Measurements from ENCODE around the gene GRM7. TPM values are rescaled to one million over a fixed set of nuclear protein-coding genes. Genes with fewer than 3 reads are reported as not detected.
A peak's percentile ranks its signal among the peaks of the same experiment; 100 is the strongest.

GRM7 gene
- total and polyA plus RNA-seq, 2 donors (not counting 1 experiment from before 2014, with no cell fraction given) = not detected

DNA sequence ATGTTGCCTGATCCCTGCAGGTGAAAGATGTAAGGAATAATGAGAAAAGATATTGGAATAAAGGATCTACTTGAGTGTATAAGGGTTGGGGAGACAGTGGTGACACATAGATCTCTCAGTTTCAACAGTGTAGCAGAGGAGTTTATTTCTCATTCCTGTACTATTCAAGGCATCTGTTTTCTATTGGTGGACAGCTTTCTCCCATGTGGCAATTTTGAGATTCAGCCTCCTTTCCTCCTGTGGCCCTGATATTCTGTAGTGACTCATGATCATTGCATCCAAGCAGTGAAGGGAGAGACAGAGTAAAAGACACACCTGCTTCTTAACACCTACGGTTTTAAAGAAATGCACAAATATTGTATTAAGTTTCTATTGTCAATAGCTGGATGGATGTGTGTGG lies 327.6 kb downstream of the GRM7 start:
- Histone ChIP-seq H3K27ac (ENCODE audit: insufficient read depth, low read length) (no peak overlapping the region), H3K79me2 (ENCODE audit: control insufficient read depth, insufficient read depth, low read length) (no peaks in the 10 kb centered on the region), H3K9me3 (ENCODE audit: control insufficient read depth, insufficient read depth, low read depth, low read length) (no peaks in the 10 kb centered on the region), H3K27me3 (ENCODE audit: control insufficient read depth, insufficient read depth, low read length) (no peaks in the 10 kb centered on the region), H3K4me3 (replicated peaks in 1 of 4; ENCODE audit: control extremely low read depth in 1 of 4, insufficient read depth in 1 of 4, low read depth in 3 of 4, low read length in 4 of 4) (no peak overlapping the region), H3K36me3 (ENCODE audit: control insufficient read depth, insufficient read depth, low read length) (no peaks in the 10 kb centered on the region), H3K9ac (ENCODE audit: insufficient read depth, low read length) (no peak overlapping the region), H3K4me1 (ENCODE audit: control insufficient read depth, extremely low read depth, insufficient read depth, low read length) (no peaks in the 10 kb centered on the region), H3K4me2 (ENCODE audit: extremely low read depth, insufficient read depth, low read length) (no peak overlapping the region), H4K20me1 (ENCODE audit: control insufficient read depth, extremely low read depth, insufficient read depth, low read length) (no peaks in the 10 kb centered on the region), H2AFZ (ENCODE audit: low read length) (no peak overlapping the region)
- TF ChIP-seq EZH2 (IDR thresholded peaks at IDR 0.05; ENCODE audit: low read length, missing control alignments) = no peak
- TF ChIP-seq, protein P1, sequence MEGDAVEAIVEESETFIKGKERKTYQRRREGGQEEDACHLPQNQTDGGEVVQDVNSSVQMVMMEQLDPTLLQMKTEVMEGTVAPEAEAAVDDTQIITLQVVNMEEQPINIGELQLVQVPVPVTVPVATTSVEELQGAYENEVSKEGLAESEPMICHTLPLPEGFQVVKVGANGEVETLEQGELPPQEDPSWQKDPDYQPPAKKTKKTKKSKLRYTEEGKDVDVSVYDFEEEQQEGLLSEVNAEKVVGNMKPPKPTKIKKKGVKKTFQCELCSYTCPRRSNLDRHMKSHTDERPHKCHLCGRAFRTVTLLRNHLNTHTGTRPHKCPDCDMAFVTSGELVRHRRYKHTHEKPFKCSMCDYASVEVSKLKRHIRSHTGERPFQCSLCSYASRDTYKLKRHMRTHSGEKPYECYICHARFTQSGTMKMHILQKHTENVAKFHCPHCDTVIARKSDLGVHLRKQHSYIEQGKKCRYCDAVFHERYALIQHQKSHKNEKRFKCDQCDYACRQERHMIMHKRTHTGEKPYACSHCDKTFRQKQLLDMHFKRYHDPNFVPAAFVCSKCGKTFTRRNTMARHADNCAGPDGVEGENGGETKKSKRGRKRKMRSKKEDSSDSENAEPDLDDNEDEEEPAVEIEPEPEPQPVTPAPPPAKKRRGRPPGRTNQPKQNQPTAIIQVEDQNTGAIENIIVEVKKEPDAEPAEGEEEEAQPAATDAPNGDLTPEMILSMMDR (conservative IDR thresholded peaks at IDR 0.05 in 1 of 2, IDR thresholded peaks at IDR 0.05 in 1 of 2; ENCODE audit: low read depth in 1 of 2, low read length in 2 of 2) = no peak
- DNase-seq (ENCODE audit: low read depth in 2 of 2) = peak in 1 of 2 donors; percentile 60

DNA sequence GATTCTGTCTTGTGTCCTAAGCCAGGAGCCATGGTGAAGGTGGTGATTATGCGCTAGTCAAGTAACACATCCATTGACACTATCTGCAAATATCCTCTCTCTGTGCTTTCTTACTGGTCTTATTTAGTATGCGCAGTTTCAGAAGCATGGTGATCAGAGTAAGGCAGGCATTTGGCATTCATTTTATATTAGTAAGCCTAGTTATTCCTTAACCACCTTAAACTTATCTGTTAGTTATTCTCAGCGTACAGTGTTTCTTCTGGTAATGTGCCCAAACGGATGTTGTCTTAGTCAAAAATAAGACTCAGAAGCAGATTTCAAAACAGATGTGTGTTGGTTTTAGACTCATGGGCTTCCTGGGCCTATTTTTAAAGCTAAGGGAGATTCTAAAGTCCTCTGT lies 329.2 kb downstream of the GRM7 start:
- no peaks in the 10 kb centered on the region for H4K20me1 ChIP-seq (ENCODE audit: control insufficient read depth, extremely low read depth, insufficient read depth, low read length)
- no peaks in the 10 kb centered on the region for H3K27me3 ChIP-seq (ENCODE audit: control insufficient read depth, insufficient read depth, low read length)

DNA sequence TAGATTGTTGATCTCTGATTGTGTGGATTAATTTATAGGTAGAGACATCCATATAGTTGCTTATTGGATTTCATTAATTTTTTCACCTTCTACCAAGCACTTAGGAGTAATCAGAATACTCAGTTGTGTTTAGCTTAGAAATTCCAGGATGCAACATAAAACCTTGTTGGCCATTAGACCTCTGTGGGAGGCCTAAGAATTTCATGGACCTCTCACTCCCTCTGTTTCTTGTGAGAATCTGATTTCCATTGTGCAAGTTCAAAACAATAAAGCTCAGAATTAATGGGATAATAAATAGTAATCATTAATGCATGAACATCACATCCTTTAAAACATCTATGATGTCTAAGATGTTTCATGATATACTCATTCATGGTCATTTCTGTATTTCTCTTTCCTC lies 332.4 kb downstream of the GRM7 start:
- no peak overlapping the region for H3K4me3 ChIP-seq (replicated peaks in 1 of 4; ENCODE audit: control extremely low read depth in 1 of 4, insufficient read depth in 1 of 4, low read depth in 3 of 4, low read length in 4 of 4)
- TF ChIP-seq, protein P1 (conservative IDR thresholded peaks at IDR 0.05 in 1 of 2, IDR thresholded peaks at IDR 0.05 in 1 of 2; ENCODE audit: low read depth in 1 of 2, low read length in 2 of 2) = no peak
- TF ChIP-seq EZH2 (IDR thresholded peaks at IDR 0.05; ENCODE audit: low read length, missing control alignments) = no peak
- H2AFZ ChIP-seq (ENCODE audit: low read length) = no peak overlapping the region
- H3K27ac ChIP-seq (ENCODE audit: insufficient read depth, low read length) = no peak overlapping the region
- H3K79me2 ChIP-seq (ENCODE audit: control insufficient read depth, insufficient read depth, low read length) = no peaks in the 10 kb centered on the region
- no peaks in the 10 kb centered on the region for H3K36me3 ChIP-seq (ENCODE audit: control insufficient read depth, insufficient read depth, low read length)
- H3K9me3 ChIP-seq (ENCODE audit: control insufficient read depth, insufficient read depth, low read depth, low read length) = no peaks in the 10 kb centered on the region
- H3K27me3 ChIP-seq (ENCODE audit: control insufficient read depth, insufficient read depth, low read length) = no peaks in the 10 kb centered on the region
- H3K4me1 ChIP-seq (ENCODE audit: control insufficient read depth, extremely low read depth, insufficient read depth, low read length) = no peaks in the 10 kb centered on the region
- H4K20me1 ChIP-seq (ENCODE audit: control insufficient read depth, extremely low read depth, insufficient read depth, low read length) = no peaks in the 10 kb centered on the region
- no peak overlapping the region for H3K9ac ChIP-seq (ENCODE audit: insufficient read depth, low read length)
- no peak for DNase-seq (ENCODE audit: low read depth in 2 of 2)
- H3K4me2 ChIP-seq (ENCODE audit: extremely low read depth, insufficient read depth, low read length) = no peak overlapping the region

More for the DNA sequence above, 329.2 kb downstream of the GRM7 start:
- TF ChIP-seq EZH2 (IDR thresholded peaks at IDR 0.05; ENCODE audit: low read length, missing control alignments) = no peak
- TF ChIP-seq, protein P1 (conservative IDR thresholded peaks at IDR 0.05 in 1 of 2, IDR thresholded peaks at IDR 0.05 in 1 of 2; ENCODE audit: low read depth in 1 of 2, low read length in 2 of 2) = no peak
- no peak overlapping the region for H3K4me2 ChIP-seq (ENCODE audit: extremely low read depth, insufficient read depth, low read length)
- no peak overlapping the region for H3K9ac ChIP-seq (ENCODE audit: insufficient read depth, low read length)
- no peak overlapping the region for H2AFZ ChIP-seq (ENCODE audit: low read length)
- H3K79me2 ChIP-seq (ENCODE audit: control insufficient read depth, insufficient read depth, low read length) = no peaks in the 10 kb centered on the region
- no peaks in the 10 kb centered on the region for H3K4me1 ChIP-seq (ENCODE audit: control insufficient read depth, extremely low read depth, insufficient read depth, low read length)
- no peak overlapping the region for H3K27ac ChIP-seq (ENCODE audit: insufficient read depth, low read length)
- no peaks in the 10 kb centered on the region for H3K36me3 ChIP-seq (ENCODE audit: control insufficient read depth, insufficient read depth, low read length)
- H3K4me3 ChIP-seq (replicated peaks in 1 of 4; ENCODE audit: control extremely low read depth in 1 of 4, insufficient read depth in 1 of 4, low read depth in 3 of 4, low read length in 4 of 4) = no peak overlapping the region
- DNase-seq (ENCODE audit: low read depth in 2 of 2) = peak in 1 of 2 donors; percentile 66
- no peaks in the 10 kb centered on the region for H3K9me3 ChIP-seq (ENCODE audit: control insufficient read depth, insufficient read depth, low read depth, low read length)
